Keratinocyte (primary cell): Measurements from ENCODE around the gene ARHGEF16.

Experiments
- CTCF ChIP-seq, 3 experiments: IDR thresholded peaks in 1 of 3; conservative IDR thresholded peaks in 1 of 3; optimal IDR thresholded peaks in 1 of 3; 2 replicates in 2 of 3; 3 replicates in 1 of 3; pipeline versions ENCODE3 to v1.5.1; 2011; ENCODE audit warnings: low read length in 3 of 3, mild to moderate bottlenecking in 3 of 3, moderate library complexity in 2 of 3, control low read depth in 1 of 3, inconsistent platforms in 1 of 3; ENCODE audit not compliant: insufficient read depth in 2 of 3; ENCODE audit errors: extremely low read depth in 1 of 3
- EZH2 ChIP-seq: IDR thresholded peaks from one replicate; pipeline ENCODE4 v1.6.1; 2012; ENCODE audit warnings: inconsistent platforms, mild to moderate bottlenecking, low read length, moderate library complexity

- TF ChIP-seq EZH2 (no peak), CTCF (optimal IDR thresholded peaks at IDR 0.05 in 1 of 3, IDR thresholded peaks at IDR 0.05 in 1 of 3, conservative IDR thresholded peaks at IDR 0.05 in 1 of 3; ENCODE audit: extremely low read depth in 1 of 3, insufficient read depth in 2 of 3, low read length in 3 of 3) (no peak)
Observed at GRCh38 chr1:3474016-3474415, 19.6 kb downstream of the ARHGEF16 start.
